ENCODE data around the gene NCKAP5. TPM values are rescaled to one million over a fixed set of nuclear protein-coding genes. Genes with fewer than 3 reads are reported as not detected.

NCKAP5 gene
- total RNA-seq, 4 donors from 2014 or later, result 0.55 to 6.6 (median 3.3) TPM; not detected in 1

DNA sequence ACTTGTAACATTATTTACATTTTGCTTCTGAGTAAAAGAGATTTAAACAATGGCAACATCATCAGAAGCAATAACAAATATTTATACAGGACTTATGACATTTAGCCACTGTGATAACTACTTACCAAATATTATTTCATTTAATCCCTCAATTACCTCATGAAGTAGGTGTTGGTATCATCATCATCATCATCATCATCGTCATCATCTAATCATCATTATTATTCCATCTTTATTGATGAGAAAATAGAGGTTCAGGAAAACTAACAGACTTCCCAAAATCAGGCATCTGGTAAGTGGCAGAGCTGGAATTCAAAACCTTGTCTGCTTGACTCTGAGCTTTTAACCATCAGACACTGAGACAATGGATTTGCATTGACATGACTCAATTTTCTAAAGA, 204.4 kb downstream of the NCKAP5 start:
- intact Hi-C loops (cut with DNase I; ENCODE audit: low total_unique reads), result no loop called here
- no peaks in the 10 kb centered on the region for H3K4me1 ChIP-seq
- H3K27ac ChIP-seq, result no peak overlapping the region
- H3K4me3 ChIP-seq, result no peak overlapping the region
- TF ChIP-seq, protein P1, sequence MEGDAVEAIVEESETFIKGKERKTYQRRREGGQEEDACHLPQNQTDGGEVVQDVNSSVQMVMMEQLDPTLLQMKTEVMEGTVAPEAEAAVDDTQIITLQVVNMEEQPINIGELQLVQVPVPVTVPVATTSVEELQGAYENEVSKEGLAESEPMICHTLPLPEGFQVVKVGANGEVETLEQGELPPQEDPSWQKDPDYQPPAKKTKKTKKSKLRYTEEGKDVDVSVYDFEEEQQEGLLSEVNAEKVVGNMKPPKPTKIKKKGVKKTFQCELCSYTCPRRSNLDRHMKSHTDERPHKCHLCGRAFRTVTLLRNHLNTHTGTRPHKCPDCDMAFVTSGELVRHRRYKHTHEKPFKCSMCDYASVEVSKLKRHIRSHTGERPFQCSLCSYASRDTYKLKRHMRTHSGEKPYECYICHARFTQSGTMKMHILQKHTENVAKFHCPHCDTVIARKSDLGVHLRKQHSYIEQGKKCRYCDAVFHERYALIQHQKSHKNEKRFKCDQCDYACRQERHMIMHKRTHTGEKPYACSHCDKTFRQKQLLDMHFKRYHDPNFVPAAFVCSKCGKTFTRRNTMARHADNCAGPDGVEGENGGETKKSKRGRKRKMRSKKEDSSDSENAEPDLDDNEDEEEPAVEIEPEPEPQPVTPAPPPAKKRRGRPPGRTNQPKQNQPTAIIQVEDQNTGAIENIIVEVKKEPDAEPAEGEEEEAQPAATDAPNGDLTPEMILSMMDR (IDR thresholded peaks at IDR 0.05), result no peak
- TF ChIP-seq POLR2A (IDR thresholded peaks at IDR 0.05), result no peak
- H3K36me3 ChIP-seq, result no peaks in the 10 kb centered on the region
- H3K9me3 ChIP-seq, result no peaks in the 10 kb centered on the region
- no peak for DNase-seq
- H3K27me3 ChIP-seq, result no peaks in the 10 kb centered on the region

DNA sequence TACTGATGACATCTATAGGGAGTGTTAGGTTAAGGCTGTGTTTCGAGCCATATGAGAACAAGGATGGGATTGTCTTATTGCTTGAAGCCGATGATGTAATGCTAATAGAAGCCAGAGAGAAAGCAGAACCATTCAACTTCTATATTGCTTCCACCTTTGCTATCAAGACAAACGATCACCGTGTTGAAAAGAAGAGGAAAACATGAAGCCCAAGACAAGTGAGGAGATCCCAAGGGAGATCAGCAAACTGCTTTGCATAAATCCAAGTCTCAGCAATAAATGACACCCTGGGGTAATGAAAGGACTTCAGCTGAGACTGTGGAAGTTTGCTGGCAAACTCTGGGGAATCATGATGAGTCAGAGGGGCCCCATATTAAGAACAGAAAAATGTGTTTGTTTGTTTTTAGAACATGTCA, 206.2 kb downstream of the NCKAP5 start:
- H3K27me3 ChIP-seq, result no peaks in the 10 kb centered on the region
- H3K4me1 ChIP-seq, result no peaks in the 10 kb centered on the region
- no peak overlapping the region for H3K27ac ChIP-seq
- no peak overlapping the region for H3K4me3 ChIP-seq
- no peaks in the 10 kb centered on the region for H3K9me3 ChIP-seq
- intact Hi-C loops (cut with DNase I; ENCODE audit: low total_unique reads), result no loop called here
- no peaks in the 10 kb centered on the region for H3K36me3 ChIP-seq
- TF ChIP-seq, protein P1 (IDR thresholded peaks at IDR 0.05), result no peak
- no peak for TF ChIP-seq POLR2A (IDR thresholded peaks at IDR 0.05)
- DNase-seq, result no peak

DNA sequence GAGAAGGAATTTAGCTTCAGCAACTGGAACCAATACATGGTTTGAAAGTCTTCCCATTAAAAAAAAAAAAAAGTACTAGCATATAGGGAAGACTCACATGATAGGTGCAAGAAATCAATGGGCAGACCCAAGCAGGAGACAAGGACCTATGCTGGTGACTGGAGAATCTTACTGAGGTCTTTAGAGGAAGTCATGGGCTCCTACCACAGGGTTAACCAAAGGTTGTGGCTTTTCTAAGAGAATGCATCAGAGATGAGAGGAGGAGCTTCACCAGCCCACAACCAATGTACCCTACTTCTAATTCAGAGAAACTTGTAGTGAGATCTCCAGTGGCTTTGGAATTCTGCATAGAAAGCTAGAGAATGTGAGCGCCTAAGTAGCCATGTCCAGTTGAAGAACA, 207.4 kb downstream of the NCKAP5 start:
- H3K4me3 ChIP-seq, result no peak overlapping the region
- intact Hi-C loops (cut with DNase I; ENCODE audit: low total_unique reads), result no loop called here
- no peak for DNase-seq

DNA sequence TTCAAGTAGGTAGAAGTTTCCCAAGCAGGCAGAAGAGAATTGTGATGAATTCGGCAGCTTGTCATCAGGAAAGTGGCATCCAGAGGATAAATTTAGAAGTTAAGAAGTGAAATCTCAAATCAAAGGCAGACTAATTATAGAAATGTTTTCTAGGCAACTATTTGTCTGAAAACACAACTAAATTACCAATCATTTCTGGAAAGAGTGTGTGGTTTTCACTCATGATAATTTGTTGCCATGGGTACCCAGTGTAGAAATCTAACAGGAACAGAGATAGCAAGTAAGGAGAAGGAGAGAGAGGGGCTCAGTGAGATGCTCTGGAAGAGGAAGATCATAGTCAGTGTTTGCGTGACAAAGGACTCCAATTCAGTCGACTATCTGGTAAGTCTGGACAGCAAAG, 208.1 kb downstream of the NCKAP5 start:
- Histone ChIP-seq H3K9me3 (no peaks in the 10 kb centered on the region), H3K27ac (no peak overlapping the region), H3K36me3 (no peaks in the 10 kb centered on the region), H3K4me3 (no peak overlapping the region), H3K27me3 (no peaks in the 10 kb centered on the region), H3K4me1 (no peaks in the 10 kb centered on the region)
- intact Hi-C loops (cut with DNase I; ENCODE audit: low total_unique reads), result no loop called here
- no peak for DNase-seq
- no peak for TF ChIP-seq POLR2A (IDR thresholded peaks at IDR 0.05)
- TF ChIP-seq, protein P1 (IDR thresholded peaks at IDR 0.05), result no peak

More for the DNA sequence above, 207.4 kb downstream of the NCKAP5 start:
- no peaks in the 10 kb centered on the region for H3K36me3 ChIP-seq
- no peak overlapping the region for H3K27ac ChIP-seq
- TF ChIP-seq, protein P1 (IDR thresholded peaks at IDR 0.05), result no peak
- H3K27me3 ChIP-seq, result no peaks in the 10 kb centered on the region
- no peaks in the 10 kb centered on the region for H3K9me3 ChIP-seq
- H3K4me1 ChIP-seq, result no peaks in the 10 kb centered on the region

GRCh38 chr2:133352719-133353118, 215.5 kb downstream of the NCKAP5 start:
- no peaks in the 10 kb centered on the region for H3K9me3 ChIP-seq
- H3K36me3 ChIP-seq, result no peaks in the 10 kb centered on the region
- DNase-seq, result peak in 1 of 2 donors; percentile 18
- H3K4me3 ChIP-seq, result no peak overlapping the region
- H3K4me1 ChIP-seq, result no peaks in the 10 kb centered on the region
- no peak overlapping the region for H3K27ac ChIP-seq
- no peaks in the 10 kb centered on the region for H3K27me3 ChIP-seq
- TF ChIP-seq, protein P1 (IDR thresholded peaks at IDR 0.05), result no peak
- TF ChIP-seq POLR2A (IDR thresholded peaks at IDR 0.05), result no peak
- intact Hi-C loops (cut with DNase I; ENCODE audit: low total_unique reads), result no loop called here
